Inflammatory macrophage (primary cell): Measurements from ENCODE around the gene LRP1B.

ENCODE experiments used
- DNase-seq, 2 donors: peaks; one replicate each; pipeline ENCODE4 v3.0.0-alpha.2; 2020 to 2022

Gene LRP1B

DNA sequence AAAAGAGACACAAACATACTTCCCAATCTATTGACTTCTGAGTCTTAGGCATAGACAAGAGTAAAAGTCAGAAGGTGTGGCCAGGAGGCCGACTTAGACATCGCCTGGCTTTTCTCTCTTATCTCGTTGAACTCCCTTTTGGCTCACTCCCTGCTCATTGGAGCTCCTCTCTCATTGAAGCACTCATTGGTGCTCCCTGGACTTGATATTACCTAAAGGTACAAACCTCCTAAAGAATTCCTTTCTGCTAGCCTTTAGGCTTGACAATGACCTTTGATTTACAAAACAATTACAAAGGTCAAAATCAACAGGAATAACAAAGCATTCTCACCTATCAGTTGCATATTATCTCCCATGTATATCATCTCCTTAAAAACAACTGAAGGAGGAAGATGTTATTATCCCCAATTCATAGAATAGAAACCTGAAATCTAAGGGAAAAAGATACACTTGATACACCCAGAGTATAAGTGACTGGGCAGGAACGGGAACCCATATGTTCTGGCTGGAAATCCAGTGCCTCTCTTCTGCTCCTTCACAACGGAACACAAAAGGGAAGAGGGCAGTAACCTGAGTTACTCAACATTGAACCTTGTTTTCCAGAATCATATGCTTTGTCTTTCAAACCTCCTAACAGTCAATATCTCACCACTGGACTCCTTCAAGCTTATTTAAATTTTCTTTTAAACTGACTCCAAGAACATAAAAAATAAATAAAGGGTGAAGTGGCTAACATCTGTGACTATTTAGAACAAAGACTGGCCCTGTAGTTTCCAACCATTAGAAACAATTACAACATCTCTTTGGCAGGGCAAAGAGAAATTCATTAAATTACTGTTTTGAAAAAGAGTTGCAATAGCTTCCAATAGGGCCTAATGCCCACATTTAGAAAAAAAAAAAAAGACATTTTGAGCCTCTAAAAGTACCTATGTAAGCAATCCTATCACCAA lies 1247.9 kb downstream of the LRP1B start:
- DNase-seq = no peak

DNA sequence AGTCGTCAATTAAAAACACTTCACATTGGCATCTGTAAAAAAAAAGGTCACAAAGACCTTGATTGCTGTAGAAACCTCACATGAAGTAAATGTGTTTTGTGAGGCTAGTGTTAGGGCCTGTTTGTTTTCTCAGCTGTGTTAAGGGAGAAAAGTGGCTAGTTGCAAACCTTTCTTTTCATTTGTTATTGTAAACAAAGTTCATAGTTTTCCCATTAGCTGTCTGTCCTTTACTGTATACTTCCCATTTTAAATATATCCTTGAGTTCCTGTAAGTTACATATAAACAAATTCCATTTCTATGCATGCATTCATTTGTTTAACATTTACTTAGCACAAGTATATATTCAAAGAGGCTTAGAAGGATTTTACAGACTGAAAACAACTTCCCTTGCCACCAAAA lies 1250.2 kb downstream of the LRP1B start:
- no peak for DNase-seq

DNA sequence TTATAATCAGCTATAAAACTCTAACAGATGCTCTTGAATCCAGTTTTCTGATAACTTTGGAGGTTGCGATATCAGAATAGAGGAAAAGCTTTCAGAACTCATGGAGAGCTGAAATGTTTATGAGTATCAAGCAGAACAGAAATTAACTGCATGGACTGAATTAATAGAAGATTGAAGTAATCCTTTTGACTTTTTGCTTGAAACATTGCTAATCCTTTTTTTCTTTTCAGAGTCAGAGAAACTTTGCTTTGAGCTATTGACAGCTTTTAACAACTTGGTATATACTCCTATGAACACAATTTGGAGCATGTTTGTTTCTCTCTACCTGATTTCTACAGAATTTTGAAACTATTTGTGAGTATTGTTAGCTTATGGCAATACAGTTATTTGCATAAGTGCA lies 1254.8 kb downstream of the LRP1B start:
- DNase-seq = no peak

DNA sequence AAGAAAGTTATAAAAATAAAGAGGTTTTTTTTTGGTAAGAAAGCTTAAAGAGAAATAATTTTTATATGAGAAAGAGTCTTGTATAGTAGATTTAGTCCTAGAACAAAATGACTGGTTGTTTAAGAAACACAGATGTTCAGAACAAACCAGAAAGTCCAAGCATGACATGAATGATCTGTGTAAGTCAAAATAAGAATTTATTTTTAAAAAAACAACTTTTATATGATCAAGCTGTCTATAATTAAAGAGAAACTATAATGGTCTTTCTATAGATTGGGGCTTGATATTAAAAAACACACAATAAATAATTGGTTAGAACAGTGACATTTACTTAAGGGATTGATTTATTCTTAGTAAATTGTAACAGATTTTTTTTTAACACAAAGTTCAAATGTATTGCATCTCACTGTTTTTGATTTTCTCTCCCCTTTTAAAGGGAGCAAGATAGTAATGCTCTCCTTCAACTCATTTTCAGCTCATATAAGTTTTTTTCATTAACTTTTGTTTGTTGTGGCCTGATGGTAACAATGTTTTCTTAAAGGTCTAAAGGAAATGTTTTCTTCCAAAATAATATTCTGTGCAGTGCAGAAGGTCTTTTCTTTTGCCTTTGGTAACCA lies 1256.8 kb downstream of the LRP1B start:
- DNase-seq = no peak

DNA sequence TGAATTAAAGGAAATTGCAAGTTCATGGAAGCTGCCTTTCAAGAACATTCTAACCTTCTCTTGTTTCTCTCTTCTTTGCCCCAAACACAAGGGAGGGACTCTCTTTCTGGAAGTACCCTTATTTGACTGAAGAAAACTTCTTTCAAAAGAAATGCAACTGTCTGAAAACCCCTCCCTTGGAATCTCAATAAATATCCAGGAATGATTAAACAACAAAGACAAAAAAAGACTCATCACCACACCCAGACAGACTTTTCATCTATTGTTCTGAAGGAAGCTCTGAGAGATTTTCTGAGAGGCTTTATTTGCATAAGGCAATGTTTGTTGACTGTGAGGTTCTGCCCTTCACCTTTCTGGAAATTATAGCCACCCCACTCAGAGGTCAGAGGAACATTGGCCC lies 1260.9 kb downstream of the LRP1B start:
- DNase-seq = no peak

DNA sequence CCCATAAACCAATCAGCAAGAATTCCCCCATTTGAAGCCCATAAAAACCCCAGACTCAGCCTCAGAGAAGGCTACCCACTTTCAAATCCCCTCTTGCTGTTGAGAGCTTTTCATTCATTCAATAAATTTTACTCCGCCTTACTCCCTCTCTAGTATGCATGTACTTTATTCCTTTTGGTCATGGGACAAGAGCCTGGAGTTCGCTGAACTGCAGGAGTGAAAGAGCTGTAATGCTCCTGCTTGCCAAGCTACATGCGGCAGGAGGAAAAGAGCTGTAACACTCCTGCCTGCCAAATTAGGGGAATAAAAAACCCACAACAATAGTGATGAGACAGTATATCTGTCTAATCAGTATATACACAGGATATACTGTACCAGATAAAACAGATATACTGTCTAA lies 1261.7 kb downstream of the LRP1B start:
- no peak for DNase-seq

DNA sequence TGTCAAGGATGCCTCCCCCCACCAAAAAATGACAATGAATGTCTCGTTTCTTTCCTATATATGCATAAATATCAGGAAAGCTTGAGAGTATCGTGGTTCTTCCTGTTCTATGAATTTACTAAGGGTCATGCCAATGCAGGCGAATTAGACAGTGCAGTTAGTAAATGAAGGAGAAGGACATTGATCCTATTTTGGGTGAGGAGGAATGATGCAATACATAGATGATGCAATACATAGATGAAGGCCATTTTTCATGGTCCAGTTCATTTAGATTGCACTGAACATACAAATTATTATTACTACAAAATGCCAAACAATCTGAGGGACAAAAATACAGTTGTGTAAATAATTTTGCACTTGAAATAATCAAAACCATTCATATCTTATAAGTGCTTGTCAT lies 1265.0 kb downstream of the LRP1B start:
- DNase-seq = no peak

DNA sequence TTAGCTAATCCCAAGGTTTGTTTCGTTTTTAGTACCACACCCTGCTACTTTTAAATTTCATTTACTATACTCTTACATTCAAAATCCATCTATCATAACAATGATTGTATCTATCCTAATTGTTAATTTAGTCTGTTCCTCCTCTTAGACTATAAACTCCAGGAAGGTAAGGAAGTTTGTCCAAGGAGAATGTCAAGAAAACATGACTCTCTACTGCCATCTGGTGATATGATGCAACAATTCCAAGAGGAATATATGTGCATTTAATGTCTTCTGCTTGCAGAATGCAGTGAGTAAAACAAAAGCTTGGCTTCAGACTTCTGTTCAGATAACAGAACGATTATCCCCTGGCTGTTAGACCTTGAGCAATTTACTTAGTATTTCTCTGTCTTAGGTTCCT lies 1267.1 kb downstream of the LRP1B start:
- no peak for DNase-seq

DNA sequence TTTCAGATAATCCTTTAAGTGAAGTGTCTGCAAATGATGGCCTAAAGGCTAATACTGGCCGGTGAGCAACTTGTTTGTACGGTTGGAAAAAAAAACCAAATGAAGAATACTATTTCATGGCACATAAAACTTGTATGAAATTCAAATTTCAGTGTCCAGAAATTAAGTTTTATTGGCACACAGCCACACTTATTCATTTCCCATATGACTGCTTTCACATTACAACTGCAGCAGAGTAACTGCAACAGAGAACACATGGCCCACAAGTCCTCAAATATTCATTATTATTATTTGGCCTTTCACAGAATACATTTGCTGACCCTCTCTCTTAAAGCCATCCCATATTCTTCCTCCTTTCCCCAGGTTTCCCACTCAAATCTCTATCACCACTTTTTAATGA lies 1268.6 kb downstream of the LRP1B start:
- DNase-seq = no peak

DNA sequence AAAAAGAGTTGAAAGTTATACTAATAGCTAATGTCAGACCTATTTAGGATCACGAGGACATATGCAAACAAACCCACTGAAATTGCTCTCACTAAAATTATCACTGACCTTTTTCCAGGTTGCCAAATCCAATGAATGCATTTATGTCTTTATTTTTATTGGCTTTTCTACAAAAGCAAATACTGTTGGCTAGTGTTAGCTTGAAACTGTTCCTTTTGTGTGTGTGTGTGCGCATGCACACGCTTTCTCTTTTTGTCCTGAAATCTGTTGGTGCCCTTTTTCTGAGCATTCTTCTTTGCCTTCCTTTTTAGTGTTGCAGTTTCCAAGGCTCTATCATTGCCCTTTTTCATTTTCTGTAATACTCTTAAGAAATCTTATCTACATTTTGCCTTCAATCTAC lies 1269.2 kb downstream of the LRP1B start:
- DNase-seq = no peak

DNA sequence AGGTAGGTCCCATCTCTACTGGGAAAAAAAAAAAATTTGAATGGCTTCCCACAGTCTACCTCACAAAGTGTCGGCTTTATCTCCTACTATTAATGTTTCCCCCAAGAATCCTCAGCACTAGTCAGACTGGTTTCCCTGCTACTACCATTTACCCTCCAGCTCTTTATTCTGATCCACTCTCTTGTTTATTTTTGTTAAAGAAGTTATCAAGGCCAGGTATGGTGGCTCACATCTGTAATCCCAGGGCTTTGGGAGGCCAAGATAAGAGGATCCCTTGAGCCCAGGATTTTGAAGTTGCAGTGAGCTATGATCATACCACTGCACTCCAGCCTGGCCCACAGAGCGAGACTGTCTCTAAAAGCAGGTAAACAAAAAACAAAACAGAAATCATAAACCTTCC lies 1275.3 kb downstream of the LRP1B start:
- DNase-seq = no peak

DNA sequence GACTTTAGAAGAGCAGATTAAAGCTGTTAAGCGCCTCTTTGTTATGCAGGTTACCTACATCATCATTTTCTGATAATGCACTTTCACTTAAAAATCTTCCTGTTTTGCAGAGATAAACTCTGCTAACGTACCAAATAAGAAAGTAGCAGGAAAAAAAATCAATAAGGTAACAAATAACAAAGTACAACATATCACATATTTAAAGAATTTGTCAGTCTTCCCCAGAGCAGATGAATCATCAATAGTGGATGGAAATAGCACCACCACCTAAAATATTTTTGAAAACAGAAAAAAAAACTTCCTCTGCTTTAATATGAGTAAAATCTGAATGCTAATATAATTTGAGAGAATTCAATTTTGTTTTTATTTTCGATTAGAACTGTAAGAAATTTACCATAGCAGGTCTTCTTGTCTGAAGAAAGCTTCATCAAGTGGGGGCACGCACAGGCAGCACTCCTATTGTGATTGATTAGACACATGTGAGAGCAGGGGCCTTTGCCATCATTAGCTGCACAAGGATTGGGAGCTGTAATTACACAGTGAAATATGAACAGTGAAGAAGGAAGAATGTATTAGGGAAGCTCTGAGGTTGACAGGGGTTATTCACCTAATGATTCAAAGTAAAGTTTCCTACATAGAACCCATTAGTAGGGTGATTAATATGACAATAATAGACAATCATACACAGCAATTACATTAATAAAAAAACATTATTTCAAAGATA lies 1279.4 kb downstream of the LRP1B start:
- DNase-seq = no peak

DNA sequence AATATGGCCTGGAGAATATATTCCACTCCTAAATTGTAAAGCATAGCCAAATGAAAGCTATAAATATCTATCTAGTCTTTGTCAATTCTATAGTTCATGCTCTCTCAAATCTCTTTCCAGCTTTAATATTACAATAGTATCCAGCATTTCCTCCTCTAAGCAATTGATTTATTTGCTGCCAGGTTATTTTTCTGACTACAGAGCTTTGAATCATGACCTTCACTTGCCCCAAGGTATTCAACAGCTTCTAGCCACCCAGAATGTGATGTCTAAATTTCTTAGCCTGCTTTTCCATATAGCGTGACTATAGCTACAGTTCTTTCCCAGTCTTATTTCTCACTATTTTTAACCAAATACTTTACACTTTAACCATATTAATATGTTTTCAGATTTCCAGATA lies 1287.6 kb downstream of the LRP1B start:
- DNase-seq = no peak

DNA sequence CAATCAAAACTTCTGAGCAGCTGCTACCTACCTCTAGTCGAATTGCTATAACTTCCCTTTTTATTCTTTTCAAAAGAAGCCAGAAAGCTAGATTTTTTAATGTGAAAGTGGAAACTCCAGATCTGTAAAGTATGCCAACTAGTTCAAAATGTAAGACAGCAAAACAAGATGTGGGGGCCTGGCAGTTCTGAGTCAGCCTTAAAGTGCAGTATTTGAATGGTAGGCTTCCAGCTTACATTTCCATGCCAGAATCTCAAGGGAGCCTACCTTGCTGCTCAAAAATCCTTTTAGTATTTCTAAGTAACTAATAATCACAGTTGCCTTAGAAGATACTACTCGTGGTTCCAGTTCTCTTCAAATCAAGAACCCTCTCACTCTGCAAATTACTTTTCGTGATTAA lies 1288.7 kb downstream of the LRP1B start:
- DNase-seq = no peak

DNA sequence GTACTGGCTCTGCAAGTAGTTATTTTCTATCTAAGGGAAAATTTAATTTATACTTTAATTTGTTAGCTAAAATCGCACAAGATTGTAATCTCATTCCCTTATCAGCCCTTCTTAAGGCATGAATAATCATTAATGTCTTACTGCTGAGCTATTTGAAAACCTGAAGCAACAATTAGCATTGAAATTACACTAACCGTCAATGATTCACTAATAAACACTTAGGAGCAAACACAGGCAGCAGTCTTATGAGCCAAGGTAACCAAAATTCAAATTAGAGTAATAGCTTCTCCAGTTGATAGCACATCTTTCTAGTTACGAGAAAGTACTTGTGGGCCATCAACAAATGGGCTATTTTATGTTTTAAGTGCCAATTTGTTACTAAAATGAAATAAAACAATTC lies 1289.7 kb downstream of the LRP1B start:
- no peak for DNase-seq

DNA sequence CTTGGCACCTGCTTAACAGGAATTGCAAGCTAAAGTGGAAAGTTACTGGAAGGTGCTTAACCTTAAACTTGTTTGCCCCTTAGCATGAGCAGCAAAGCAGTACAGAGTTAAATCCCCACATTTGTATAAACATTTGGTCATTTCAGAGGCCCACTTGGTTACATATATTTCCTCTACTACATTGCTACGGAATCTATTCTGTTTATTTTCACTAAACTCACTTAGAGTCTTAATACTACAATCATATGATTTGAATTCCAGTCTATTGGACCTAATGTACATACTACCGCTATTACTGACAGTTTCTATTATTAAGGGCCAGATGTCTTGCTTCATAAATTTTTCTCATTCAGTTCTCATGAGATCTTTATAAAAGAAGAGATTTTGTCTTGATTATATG lies 1294.0 kb downstream of the LRP1B start:
- DNase-seq = no peak

DNA sequence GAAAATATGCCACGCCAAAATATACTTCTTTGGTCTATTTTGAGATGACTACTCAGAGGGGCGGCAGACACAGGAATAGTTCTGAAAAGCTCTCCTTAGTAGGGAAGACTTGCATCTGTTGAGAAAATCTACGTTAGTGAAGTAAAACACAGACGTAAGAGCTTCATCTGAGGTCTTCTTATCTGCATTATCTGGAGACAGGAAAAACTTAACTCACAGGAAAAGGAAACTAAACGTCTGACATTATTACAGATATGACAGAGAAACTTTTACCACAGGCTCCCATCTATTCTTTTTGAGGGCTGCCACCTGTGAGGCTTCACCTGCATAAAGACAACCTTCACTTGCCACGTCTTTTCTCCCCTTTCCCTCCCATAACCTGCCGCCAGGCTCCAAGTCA lies 1295.7 kb downstream of the LRP1B start:
- DNase-seq = no peak

DNA sequence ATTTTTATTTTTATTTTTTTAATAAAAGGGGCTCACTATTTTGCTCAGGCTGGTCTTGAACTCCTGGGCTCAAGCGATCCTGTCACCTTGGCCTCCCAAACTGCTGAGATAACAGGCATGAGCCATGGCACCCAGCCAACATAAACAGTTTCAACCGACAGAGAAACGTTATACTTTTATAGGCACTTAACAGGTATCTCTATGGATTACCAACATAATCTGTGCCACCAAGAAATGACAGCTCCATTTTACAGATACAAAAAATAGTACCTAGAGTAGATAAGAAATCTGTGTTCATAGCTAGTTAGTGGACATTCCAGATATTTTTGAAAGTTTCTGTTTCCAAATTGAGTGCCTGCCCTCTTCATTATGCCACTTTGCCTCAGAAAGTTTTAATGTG lies 1316.7 kb downstream of the LRP1B start:
- DNase-seq = no peak

DNA sequence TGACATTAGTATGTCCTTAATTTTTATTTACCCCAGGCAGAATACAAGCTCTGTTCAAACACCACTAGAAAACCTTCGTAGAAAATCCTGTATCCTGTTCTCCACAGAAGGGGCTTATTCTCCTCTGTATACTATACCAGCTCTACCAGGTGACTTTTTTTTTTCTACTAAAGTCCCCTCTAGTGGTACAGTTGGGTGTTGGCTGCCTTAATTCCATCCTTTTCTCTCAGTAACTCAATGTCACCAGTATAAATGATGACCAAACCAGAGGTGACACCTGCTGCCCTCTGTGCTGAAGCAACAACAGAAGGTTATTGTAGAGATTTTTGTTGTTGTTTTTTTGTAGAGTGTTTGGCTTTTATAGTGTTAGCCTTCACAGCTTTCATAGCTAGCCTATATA lies 1322.0 kb downstream of the LRP1B start:
- DNase-seq = no peak

DNA sequence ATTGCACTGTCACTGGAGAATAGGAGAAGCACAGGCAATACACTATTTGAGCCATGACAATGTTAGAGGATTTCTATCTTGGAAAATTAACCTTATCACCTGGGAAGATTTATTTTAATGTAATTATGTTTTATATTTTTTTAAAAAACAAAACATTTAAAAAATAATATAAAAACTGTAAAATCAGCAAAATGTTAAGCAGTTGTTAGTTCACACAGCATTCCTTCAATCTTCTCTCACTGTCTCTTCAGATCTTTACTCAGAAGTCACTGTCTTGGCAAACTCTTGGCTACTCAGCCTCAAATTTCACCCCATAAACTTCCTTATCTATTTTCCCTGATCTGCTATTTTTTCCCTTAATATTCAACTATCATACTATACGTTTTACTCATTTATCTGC lies 1322.6 kb downstream of the LRP1B start:
- DNase-seq = no peak

DNA sequence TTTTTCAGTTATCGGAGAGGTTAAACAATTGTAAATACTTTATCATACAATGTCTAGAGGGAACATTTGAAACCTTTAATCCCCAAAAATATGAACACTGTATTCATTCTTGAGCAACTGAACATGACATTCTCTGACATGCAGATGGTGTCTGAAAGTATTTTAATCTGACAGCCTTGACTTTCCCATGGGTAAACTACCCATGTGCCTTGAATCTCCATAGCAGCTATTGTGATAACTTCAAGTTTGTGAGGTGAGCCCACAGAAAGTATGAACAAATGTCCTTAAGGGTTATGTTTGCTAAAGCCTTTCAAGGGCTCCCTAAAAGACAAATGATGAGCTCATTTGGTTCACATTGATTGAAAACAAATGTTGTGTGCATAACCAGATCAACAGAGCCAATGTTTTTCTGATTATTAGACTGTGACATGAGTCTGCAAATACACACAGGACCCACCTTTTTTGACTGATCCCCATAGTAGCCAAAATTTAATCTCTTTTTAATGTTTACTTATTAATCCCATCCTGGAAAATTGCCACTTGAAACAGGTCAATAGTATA lies 1326.0 kb downstream of the LRP1B start:
- no peak for DNase-seq

DNA sequence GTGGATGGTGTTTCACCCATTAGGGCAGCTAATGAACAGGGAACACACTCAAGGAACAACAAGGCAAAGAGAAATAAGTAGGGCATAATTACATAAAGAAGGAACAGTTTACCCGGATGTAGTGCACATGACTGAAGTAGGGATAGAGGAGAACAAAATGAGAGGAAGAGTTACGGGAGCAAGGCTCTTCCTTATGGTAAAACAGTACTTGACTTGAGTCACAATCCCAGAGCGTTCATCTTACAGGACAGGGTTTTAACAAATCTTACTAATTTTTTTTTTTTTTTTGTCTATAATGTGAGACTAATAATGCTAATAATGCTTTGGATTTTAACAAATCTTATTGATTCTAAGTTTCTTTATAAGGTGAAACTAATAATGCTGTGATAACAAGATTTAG lies 1329.5 kb downstream of the LRP1B start:
- DNase-seq = no peak

DNA sequence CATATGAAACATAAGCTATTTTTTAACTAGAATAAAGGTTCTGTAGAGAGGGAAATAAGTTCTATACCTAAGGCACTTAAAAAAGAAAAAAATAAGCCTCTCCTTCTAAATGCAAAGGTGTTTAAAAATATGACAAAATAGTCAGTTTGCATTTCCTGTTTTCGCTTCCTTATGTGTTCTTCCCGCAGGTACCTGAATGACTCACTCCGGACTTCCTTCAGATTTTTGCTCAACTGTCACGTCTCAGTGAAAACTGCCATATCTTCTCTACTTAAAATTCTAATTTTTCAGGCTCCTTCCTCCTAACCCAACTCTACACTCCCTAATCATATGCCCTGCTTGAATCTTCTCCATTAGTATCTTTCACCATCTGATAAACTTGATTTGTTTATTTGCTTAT lies 1333.1 kb downstream of the LRP1B start:
- DNase-seq = no peak
